GM12878 (cell line): Measurements from ENCODE around the gene KRTAP5-8. TPM values are rescaled to one million over a fixed set of nuclear protein-coding genes. Genes with fewer than 3 reads are reported as not detected.

Source experiments
- ATAC-seq: fragments of 200-7000 bp; cut with Tn5 transposase; 3 replicates; pipeline ENCODE4 v1.9.1; 2020; ENCODE audit warnings: mild to moderate bottlenecking, moderate library complexity
- BruUV-seq: library from RNA; stranded (reverse); fragments of 400-500 nt; replicated peaks from 2 replicates; lab custom pipeline; 2021; lab: Mats Ljungman, UMichigan
- CTCF ChIA-PET: fragments of 300-600 bp; sonication (Branson Sonifier 250); formaldehyde crosslinking; extraction: SDS; loops from one replicate; lab custom pipeline; 2021; ENCODE audit warnings: inconsistent platforms; lab: Yijun Ruan, JAX
- POLR2A ChIA-PET: fragments of 350-600 bp; formaldehyde crosslinking; extraction: SDS; loops from one replicate; lab custom pipeline; 2021; ENCODE audit warnings: inconsistent platforms; lab: Charles Lee
- RAD21 ChIA-PET: fragments of 300-600 bp; sonication (Branson Sonifier 250); formaldehyde crosslinking; loops from one replicate; lab custom pipeline; 2023; ENCODE audit warnings: antibody characterized with exemption; ENCODE audit not compliant: unreplicated experiment; lab: Charles Lee
- SMC1A ChIA-PET: fragments of 300-600 bp; sonication (Branson Sonifier 250); formaldehyde crosslinking; loops from one replicate; lab custom pipeline; 2023; ENCODE audit not compliant: unreplicated experiment, uncharacterized antibody; lab: Charles Lee
- DNase-seq: peaks from one replicate; pipeline ENCODE4 v3.0.0-alpha.2; 2011; ENCODE audit warnings: low read depth, low spot score
- FAIRE-seq: peaks from 3 replicates; lab custom pipeline; 2011; peaks lifted over from hg19 to GRCh38; lab: Jason Lieb, UNC
- H2AFZ ChIP-seq: 2 replicates; pipeline ENCODE4 v1.6.0; 2011; ENCODE audit warnings: low read depth, low read length, control low read depth; ENCODE audit not compliant: control insufficient read depth
- H3K27ac ChIP-seq: 2 replicates; pipeline ENCODE4 v1.5.1; 2011; ENCODE audit warnings: control low read depth; ENCODE audit not compliant: control insufficient read depth, insufficient read depth
- H3K27me3 ChIP-seq, 2 experiments: replicated peaks in 1 of 2; 2 replicates each; pipeline versions ENCODE4 v1.6.0 to v1.6.1; 2011; ENCODE audit warnings: low read length in 1 of 2; ENCODE audit not compliant: control insufficient read depth in 2 of 2, insufficient read depth in 2 of 2
- H3K36me3 ChIP-seq, 2 experiments: 2 replicates each; pipeline ENCODE4 v1.5.1; 2011; ENCODE audit warnings: low read length in 1 of 2; ENCODE audit not compliant: control insufficient read depth in 2 of 2, insufficient read depth in 2 of 2
- H3K4me1 ChIP-seq: 2 replicates; pipeline ENCODE4 v1.6.1; 2011; ENCODE audit warnings: mild to moderate bottlenecking, low read length, moderate library complexity, mixed read lengths; ENCODE audit not compliant: control insufficient read depth, insufficient read depth
- H3K4me2 ChIP-seq: 2 replicates; pipeline ENCODE4 v1.6.0; 2011; ENCODE audit warnings: control low read depth; ENCODE audit not compliant: control insufficient read depth, insufficient read depth
- H3K4me3 ChIP-seq: fragments of 200-600 bp; sonication (generic); 2 replicates; pipeline ENCODE4 v1.5.1; 2016
- H3K79me2 ChIP-seq: 2 replicates; pipeline ENCODE4 v1.6.0; 2011; ENCODE audit warnings: low read length; ENCODE audit not compliant: control insufficient read depth, insufficient read depth
- H3K9ac ChIP-seq: 2 replicates; pipeline ENCODE4 v1.8.0; 2011; ENCODE audit warnings: low read length, control low read depth, mixed read lengths; ENCODE audit not compliant: control insufficient read depth, insufficient read depth
- H3K9me3 ChIP-seq: replicated peaks from 3 replicates; pipeline ENCODE4 v1.5.1; 2011; ENCODE audit warnings: mild to moderate bottlenecking, low read length; ENCODE audit not compliant: control insufficient read depth, insufficient read depth
- H4K20me1 ChIP-seq: 2 replicates; pipeline ENCODE4 v1.6.0; 2011; ENCODE audit not compliant: control insufficient read depth, insufficient read depth
- BHLHE40 ChIP-seq, 2 experiments: fragments of 450-650 bp in 1 of 2; IDR thresholded peaks; 2 replicates each; pipeline ENCODE4 v1.6.1; 2011 to 2017; ENCODE audit warnings: low read depth in 2 of 2, borderline replicate concordance in 1 of 2, improper control_type of control experiment in 1 of 2, low read length in 1 of 2, mild to moderate bottlenecking in 1 of 2
- EP300 ChIP-seq, 2 experiments: fragments of 150-350 bp in 1 of 2; IDR thresholded peaks; 2 replicates each; pipeline ENCODE4 v1.6.1; 2011 to 2012; ENCODE audit warnings: low read depth in 2 of 2, low read length in 2 of 2, borderline replicate concordance in 1 of 2, improper control_type of control experiment in 1 of 2, inconsistent platforms in 1 of 2; ENCODE audit not compliant: control insufficient read depth in 1 of 2
- FOXM1 ChIP-seq: IDR thresholded peaks from 2 replicates; pipeline ENCODE4 v1.6.1; 2012; ENCODE audit warnings: low read depth, mild to moderate bottlenecking, inconsistent platforms, low read length, moderate library complexity
- HDAC2 ChIP-seq: fragments of 200-600 bp; sonication (generic); IDR thresholded peaks from 2 replicates; pipeline ENCODE4 v1.6.1; 2017
- IKZF2 ChIP-seq, 2 experiments: fragments of 450-650 bp; IDR thresholded peaks; 2 replicates each; pipeline ENCODE4 v1.6.1; 2017; ENCODE audit warnings: mild to moderate bottlenecking in 2 of 2, moderate library complexity in 2 of 2
- JUND ChIP-seq: IDR thresholded peaks from 2 replicates; pipeline ENCODE4 v1.6.1; 2012; ENCODE audit warnings: low read depth, mild to moderate bottlenecking, low read length, improper control_type of control experiment, moderate library complexity
- PAX8 ChIP-seq: fragments of 450-650 bp; IDR thresholded peaks from 2 replicates; pipeline ENCODE4 v1.6.1; 2017; ENCODE audit warnings: mild to moderate bottlenecking, moderate library complexity
- POLR2A ChIP-seq: IDR thresholded peaks from 2 replicates; pipeline ENCODE4 v1.6.1; 2011; ENCODE audit warnings: low read depth, mild to moderate bottlenecking, low read length
- RCOR1 ChIP-seq: conservative IDR thresholded peaks from 2 replicates; pipeline ENCODE4 v1.6.1; 2012; ENCODE audit warnings: low read depth, low read length, improper control_type of control experiment
- RUNX3 ChIP-seq: IDR thresholded peaks from 2 replicates; pipeline ENCODE4 v1.6.1; 2012; ENCODE audit warnings: low read length, inconsistent platforms
- SP1 ChIP-seq: IDR thresholded peaks from one replicate; pipeline ENCODE4 v1.6.1; 2011; ENCODE audit warnings: low read depth, low read length
- STAT1 ChIP-seq: fragments of 450-650 bp; conservative IDR thresholded peaks from 2 replicates; pipeline ENCODE4 v1.6.1; 2014; ENCODE audit warnings: antibody characterized with exemption, mild to moderate bottlenecking
- TAF1 ChIP-seq: IDR thresholded peaks from 2 replicates; pipeline ENCODE4 v1.6.1; 2011; ENCODE audit warnings: mild to moderate bottlenecking, low read depth, low read length, borderline replicate concordance
- ZSCAN29 ChIP-seq: fragments of 450-650 bp; IDR thresholded peaks from 2 replicates; pipeline ENCODE4 v1.6.1; 2017; ENCODE audit warnings: mild to moderate bottlenecking, moderate library complexity
- in situ Hi-C: fragments of 300-500 bp; cut with MboI; formaldehyde crosslinking; loops from 9 replicates; pipeline ENCODE4 v1.14.3; 2018; ENCODE audit warnings: mixed read lengths
- intact Hi-C: fragments of 100-400 bp; cut with micrococcal nuclease; formaldehyde crosslinking; loops from one replicate; pipeline ENCODE4 v1.14.2; 2022; ENCODE audit not compliant: unreplicated experiment
- polyA plus RNA-seq, 11 experiments: library from polyadenylated mRNA; depleted of rRNA in 4 of 11; unstranded in 6 of 11; stranded (reverse) in 5 of 11; fragments of >200 nt; fragmentation: Nextera tagmentation in 4 of 11; fragmentation: Illumina TruSeq in 1 of 11; extraction: Ambion mirVana in 4 of 11; extraction: Trizol in 1 of 11; gene quantifications; 1 replicate in 1 of 11; 2 replicates in 10 of 11; pipeline versions ENCODE4 v1.2.1 to v1.2.3, GENCODE V29; 2011 to 2016; ENCODE audit warnings: inconsistent platforms in 2 of 11, missing spikeins in 2 of 11, low read depth in 1 of 11
- total RNA-seq, 4 experiments: library from RNA; depleted of rRNA in 3 of 4; stranded (reverse); fragments of >200 nt in 3 of 4; fragmentation: Illumina TruSeq in 1 of 4; extraction: Trizol in 1 of 4; gene quantifications; 2 replicates each; pipeline versions ENCODE4 v1.2.1 to v1.2.3, GENCODE V29; 2013 to 2021
- TF ChIP-seq, protein P1 (sequence below): IDR thresholded peaks from 2 replicates; pipeline ENCODE4 v1.6.1; 2011; ENCODE audit warnings: low read depth, mild to moderate bottlenecking, low read length, moderate library complexity, borderline replicate concordance; ENCODE audit errors: extremely low read depth

Gene KRTAP5-8
- total and polyA plus RNA-seq, 10 of the 15 experiments (the other 5 are each of a cell fraction or from before 2014, with no cell fraction given) = 0.07 to 0.36 (median 0.13) TPM; not detected in 6

DNA sequence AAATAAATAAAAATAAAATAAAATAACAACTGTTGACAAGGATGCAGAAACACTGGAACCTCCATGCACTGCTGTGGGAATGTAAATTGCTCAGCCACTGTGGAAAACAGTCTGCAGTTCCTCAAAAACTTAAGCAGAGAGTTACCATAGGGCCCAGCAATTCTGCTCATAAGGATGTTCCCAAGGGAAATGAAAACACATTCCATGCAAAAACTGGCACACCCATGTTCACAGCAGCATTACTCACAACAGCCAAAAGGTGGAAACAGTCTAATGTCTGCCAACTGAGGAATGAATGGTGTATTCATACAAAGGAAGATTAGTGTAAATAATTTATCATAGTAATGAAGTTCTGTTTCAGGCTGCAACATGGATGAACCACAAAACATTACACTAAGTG is 24.3 kb downstream of the KRTAP5-8 start:
- Histone ChIP-seq H3K9ac (no peak overlapping the region), H4K20me1 (no peaks in the 10 kb centered on the region), H3K9me3 (no peaks in the 10 kb centered on the region), H3K4me2 (no peak overlapping the region), H3K4me3 (no peak overlapping the region), H3K27me3 (no peaks in the 10 kb centered on the region), H3K4me1 (no peaks in the 10 kb centered on the region), H3K27ac (no peak overlapping the region), H3K79me2 (no peaks in the 10 kb centered on the region), H3K36me3 (no peaks in the 10 kb centered on the region), H2AFZ (no peak overlapping the region)
- FAIRE-seq (no peak), DNase-seq (no peak), ATAC-seq (no peak)
- no TSS peak for BruUV-seq
- SMC1A ChIA-PET = no interaction called here
- TF ChIP-seq POLR2A = no peak
- TF ChIP-seq BHLHE40 (IDR thresholded peaks at IDR 0.05; ENCODE audit: borderline replicate concordance in 1 of 2, low read depth in 2 of 2, low read length in 1 of 2) = no peak
- no peak for TF ChIP-seq ZSCAN29
- no peak for TF ChIP-seq PAX8
- no peak for TF ChIP-seq STAT1
- no peak for TF ChIP-seq SP1
- no peak for TF ChIP-seq RCOR1
- TF ChIP-seq FOXM1 = no peak
- TF ChIP-seq HDAC2 = no peak
- TF ChIP-seq TAF1 = no peak
- TF ChIP-seq IKZF2 (IDR thresholded peaks at IDR 0.05) = no peak
- TF ChIP-seq JUND = no peak
- TF ChIP-seq RUNX3 = no peak
- no peak for TF ChIP-seq EP300 (IDR thresholded peaks at IDR 0.05; ENCODE audit: borderline replicate concordance in 1 of 2, control insufficient read depth in 1 of 2, low read depth in 2 of 2, low read length in 2 of 2)
- TF ChIP-seq, protein P1, sequence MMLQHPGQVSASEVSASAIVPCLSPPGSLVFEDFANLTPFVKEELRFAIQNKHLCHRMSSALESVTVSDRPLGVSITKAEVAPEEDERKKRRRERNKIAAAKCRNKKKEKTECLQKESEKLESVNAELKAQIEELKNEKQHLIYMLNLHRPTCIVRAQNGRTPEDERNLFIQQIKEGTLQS = no peak
- intact Hi-C loops (loop anchor here (10.0 kb wide), 1 partner anchor 137 kb away; no protein-coding TSS in a partner anchor), in situ Hi-C loops (no loop called here)
- RAD21 ChIA-PET = no interaction called here
- CTCF ChIA-PET = interaction anchor here (2.0 kb wide), 1 partner anchor 10 kb away, joined by 7 read pairs; no protein-coding TSS in a partner anchor
- POLR2A ChIA-PET = no interaction called here
